Neuronal stem cell (in vitro differentiated cells): ENCODE measurements around the gene SLC8A1.
A peak's percentile ranks its signal among the peaks of the same experiment; 100 is the strongest.

Experiments
- DNase-seq: peaks from one replicate; pipeline ENCODE4 v3.0.0-alpha.2; 2013; ENCODE audit warnings: low spot score
- H2AFZ ChIP-seq: one replicate; pipeline ENCODE4 v1.6.1; 2013; ENCODE audit warnings: mild to moderate bottlenecking, low read length, inconsistent platforms
- H2AK5ac ChIP-seq: 2 replicates; pipeline ENCODE4 v1.6.1; 2013; ENCODE audit warnings: low read depth, mild to moderate bottlenecking, inconsistent platforms, low read length, moderate library complexity, mixed read lengths
- H2BK120ac ChIP-seq: 2 replicates; pipeline ENCODE4 v1.6.1; 2013; ENCODE audit warnings: low read depth, mild to moderate bottlenecking, inconsistent platforms, low read length, moderate library complexity, mixed read lengths
- H2BK12ac ChIP-seq: one replicate; pipeline ENCODE4 v1.6.1; 2013; ENCODE audit warnings: low read length, inconsistent platforms
- H2BK15ac ChIP-seq: 2 replicates; pipeline ENCODE4 v1.6.1; 2013; ENCODE audit warnings: mild to moderate bottlenecking, low read length, inconsistent platforms, mixed read lengths
- H2BK5ac ChIP-seq: one replicate; pipeline ENCODE4 v1.6.1; 2013; ENCODE audit warnings: inconsistent platforms, mild to moderate bottlenecking, low read length, moderate library complexity
- H3K14ac ChIP-seq: one replicate; pipeline ENCODE4 v1.6.1; 2013; ENCODE audit warnings: low read length, inconsistent platforms
- H3K18ac ChIP-seq: 2 replicates; pipeline ENCODE4 v1.6.1; 2013; ENCODE audit warnings: low read length, inconsistent platforms
- H3K23ac ChIP-seq: 2 replicates; pipeline ENCODE4 v1.6.1; 2013; ENCODE audit warnings: low read depth, mild to moderate bottlenecking, mixed read lengths, low read length, inconsistent platforms; ENCODE audit not compliant: poor library complexity
- H3K27ac ChIP-seq: replicated peaks from 3 replicates; pipeline ENCODE4 v1.5.1; 2013; ENCODE audit warnings: low read length, inconsistent platforms
- H3K27me3 ChIP-seq, 3 experiments: 2 replicates each; pipeline ENCODE4 v1.6.1; 2013; ENCODE audit warnings: low read length in 3 of 3, mild to moderate bottlenecking in 2 of 3, inconsistent platforms in 1 of 3, low read depth in 1 of 3, mixed read lengths in 1 of 3, moderate library complexity in 1 of 3; ENCODE audit not compliant: control insufficient read depth in 3 of 3, insufficient read depth in 3 of 3
- H3K36me3 ChIP-seq, 2 donors: replicated peaks in 1 of 2; 2 replicates each; pipeline ENCODE4 v1.6.1; 2013; ENCODE audit warnings: low read length in 2 of 2; ENCODE audit not compliant: control insufficient read depth in 2 of 2, insufficient read depth in 2 of 2
- H3K4ac ChIP-seq: 2 replicates; pipeline ENCODE4 v1.6.1; 2013; ENCODE audit warnings: inconsistent platforms, mild to moderate bottlenecking, low read length, moderate library complexity
- H3K4me1 ChIP-seq, 2 donors: 1 replicate in 1 of 2; 2 replicates in 1 of 2; pipeline ENCODE4 v1.6.1; 2013; ENCODE audit warnings: low read length in 2 of 2, low read depth in 1 of 2; ENCODE audit not compliant: control insufficient read depth in 2 of 2, insufficient read depth in 1 of 2
- H3K4me2 ChIP-seq: one replicate; pipeline ENCODE4 v1.6.1; 2013; ENCODE audit warnings: mild to moderate bottlenecking, low read length, inconsistent platforms; ENCODE audit not compliant: insufficient read depth, poor library complexity, severe bottlenecking
- H3K4me3 ChIP-seq, 2 donors: 2 replicates each; pipeline ENCODE4 v1.5.1; 2013; ENCODE audit warnings: low read length in 2 of 2, mild to moderate bottlenecking in 2 of 2, inconsistent platforms in 1 of 2, moderate library complexity in 1 of 2
- H3K79me1 ChIP-seq: one replicate; pipeline ENCODE4 v1.6.1; 2013; ENCODE audit warnings: low read depth, mild to moderate bottlenecking, inconsistent platforms, low read length, moderate library complexity
- H3K9ac ChIP-seq: one replicate; pipeline ENCODE4 v1.6.1; 2013; ENCODE audit warnings: mild to moderate bottlenecking, low read depth, low read length, inconsistent platforms; ENCODE audit not compliant: poor library complexity
- H3K9me3 ChIP-seq, 2 donors: replicated peaks in 1 of 2; 2 replicates each; pipeline versions ENCODE3 to v1.6.1; 2013; ENCODE audit warnings: low read length in 2 of 2, mild to moderate bottlenecking in 2 of 2, inconsistent platforms in 1 of 2, low read depth in 1 of 2, mixed read lengths in 1 of 2, moderate library complexity in 1 of 2; ENCODE audit not compliant: control insufficient read depth in 2 of 2, insufficient read depth in 1 of 2
- H4K8ac ChIP-seq: one replicate; pipeline ENCODE4 v1.6.1; 2013; ENCODE audit warnings: low read depth, mild to moderate bottlenecking, inconsistent platforms, low read length, moderate library complexity
- H4K91ac ChIP-seq: one replicate; pipeline ENCODE4 v1.6.1; 2013; ENCODE audit warnings: low read length, low read depth, mild to moderate bottlenecking, inconsistent platforms; ENCODE audit not compliant: poor library complexity
- WGBS, 2 donors: extraction: QIAGEN DNeasy Blood & Tissue Kit; methylation state at CpG; one replicate each; pipeline ENCODE4 v1.1.7; 2013; ENCODE audit warnings: missing lambda C conversion rate in 2 of 2, mixed read lengths in 1 of 2; ENCODE audit not compliant: insufficient read length in 2 of 2, insufficient replicate concordance in 1 of 2; ENCODE audit errors: extremely low coverage in 2 of 2; 5-methylcytosine and 5-hydroxymethylcytosine counted together

The SLC8A1 gene

DNA sequence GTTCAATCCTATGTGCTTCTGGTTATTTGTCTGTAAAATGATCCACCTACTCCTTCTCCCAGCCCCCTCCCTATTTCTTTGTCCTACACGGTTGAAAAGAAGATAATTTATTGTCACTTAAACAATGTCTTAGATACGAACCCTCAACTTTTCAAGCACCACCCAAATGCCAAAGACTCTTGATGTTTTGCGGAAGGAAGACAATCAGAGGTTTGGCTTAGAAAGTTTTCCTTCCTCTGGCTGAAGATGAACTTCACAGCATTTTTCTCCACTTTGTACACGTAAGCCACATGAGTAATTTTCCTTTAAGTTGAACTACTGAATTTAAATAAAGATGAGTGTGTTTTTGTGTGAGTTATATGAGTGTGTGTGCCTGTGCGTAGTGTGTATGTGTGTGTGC is 25.5 kb upstream of the SLC8A1 start:
- Histone ChIP-seq H3K36me3 (no peaks in the 10 kb centered on the region), H3K9me3 (no peaks in the 10 kb centered on the region), H3K9ac (no peak overlapping the region), H3K79me1 (no peaks in the 10 kb centered on the region), H3K27me3 (no peaks in the 10 kb centered on the region), H3K27ac (no peak overlapping the region), H4K8ac (no peak overlapping the region), H3K23ac (no peak overlapping the region), H3K18ac (no peak overlapping the region), H2AK5ac (no peak overlapping the region), H2AFZ (peak overlapping the region; percentile 63), H3K14ac (no peak overlapping the region), H3K4me3 (no peak overlapping the region), H2BK15ac (no peak overlapping the region), H4K91ac (no peak overlapping the region), H2BK120ac (no peak overlapping the region), H3K4ac (no peak overlapping the region), H3K4me1 (no peaks in the 10 kb centered on the region), H2BK5ac (no peak overlapping the region), H3K4me2 (no peak overlapping the region), H2BK12ac (no peak overlapping the region)
- WGBS, 2 donors: 100% methylated on average over 1 of the region's 5 CpGs; no CpG with 5 or more reads in 1 of the 2 donors
- no peak for DNase-seq

DNA sequence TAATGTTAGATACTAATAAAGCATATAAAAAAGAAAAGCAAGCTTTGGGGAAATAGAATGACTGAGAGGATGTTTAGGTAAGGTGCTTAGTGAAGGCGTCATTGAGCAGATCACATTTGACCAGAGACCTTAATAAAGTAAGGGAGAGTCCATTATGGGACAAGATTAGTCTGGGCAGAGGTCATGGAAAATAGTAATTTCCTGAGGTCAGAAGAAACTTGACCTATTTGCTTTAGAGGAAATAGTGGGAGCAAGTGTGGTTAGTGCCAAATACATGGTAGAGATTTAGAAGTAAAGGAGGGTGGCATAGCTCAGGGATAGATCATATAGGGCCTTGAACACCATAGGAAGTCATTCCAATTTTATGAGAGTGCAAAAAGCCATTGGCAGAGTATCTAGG is 24.5 kb upstream of the SLC8A1 start:
- Histone ChIP-seq H3K14ac (no peak overlapping the region), H3K79me1 (no peaks in the 10 kb centered on the region), H3K27me3 (no peaks in the 10 kb centered on the region), H4K8ac (no peak overlapping the region), H3K27ac (no peak overlapping the region), H3K9ac (no peak overlapping the region), H2AK5ac (no peak overlapping the region), H2BK12ac (no peak overlapping the region), H2BK15ac (no peak overlapping the region), H3K4me1 (no peaks in the 10 kb centered on the region), H4K91ac (no peak overlapping the region), H3K18ac (no peak overlapping the region), H2AFZ (no peak overlapping the region), H3K4me3 (no peak overlapping the region), H3K9me3 (no peaks in the 10 kb centered on the region), H3K36me3 (no peaks in the 10 kb centered on the region), H3K4ac (no peak overlapping the region), H2BK5ac (no peak overlapping the region), H2BK120ac (no peak overlapping the region), H3K4me2 (no peak overlapping the region), H3K23ac (no peak overlapping the region)
- no peak for DNase-seq
- no CpG with 5 or more reads among the region's 1 CpG for WGBS, 2 donors

DNA sequence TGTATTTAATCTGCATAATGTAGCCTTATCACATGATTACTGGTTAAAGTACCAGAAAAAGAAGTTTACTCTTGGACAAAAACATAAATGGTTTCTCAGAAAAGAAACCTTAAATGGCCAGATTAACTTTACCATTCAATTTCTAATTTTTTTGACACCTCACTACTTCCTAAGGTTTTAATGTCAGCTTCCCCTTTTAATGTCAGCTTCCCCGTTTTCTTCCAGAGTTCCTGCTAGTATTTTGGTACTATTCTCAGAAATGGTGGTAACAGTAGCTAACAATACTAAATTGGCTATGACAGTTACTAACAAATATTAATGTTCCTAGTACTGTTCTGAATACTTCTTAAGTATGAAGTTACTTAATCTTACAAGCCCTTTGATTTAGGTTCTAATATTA is 22.4 kb upstream of the SLC8A1 start:
- Histone ChIP-seq H3K4me3 (no peak overlapping the region), H3K36me3 (no peaks in the 10 kb centered on the region), H3K9me3 (no peaks in the 10 kb centered on the region), H3K79me1 (no peaks in the 10 kb centered on the region), H3K14ac (no peak overlapping the region), H2BK12ac (no peak overlapping the region), H3K4me2 (no peak overlapping the region), H3K27ac (no peak overlapping the region), H3K23ac (no peak overlapping the region), H2BK15ac (no peak overlapping the region), H2AK5ac (no peak overlapping the region), H4K8ac (no peak overlapping the region), H3K4me1 (no peaks in the 10 kb centered on the region), H3K27me3 (no peaks in the 10 kb centered on the region), H2BK120ac (no peak overlapping the region), H3K18ac (no peak overlapping the region), H2AFZ (no peak overlapping the region), H2BK5ac (no peak overlapping the region), H4K91ac (no peak overlapping the region), H3K4ac (no peak overlapping the region), H3K9ac (no peak overlapping the region)
- no CpG with 5 or more reads among the region's 1 CpG for WGBS, 2 donors
- no peak for DNase-seq

DNA sequence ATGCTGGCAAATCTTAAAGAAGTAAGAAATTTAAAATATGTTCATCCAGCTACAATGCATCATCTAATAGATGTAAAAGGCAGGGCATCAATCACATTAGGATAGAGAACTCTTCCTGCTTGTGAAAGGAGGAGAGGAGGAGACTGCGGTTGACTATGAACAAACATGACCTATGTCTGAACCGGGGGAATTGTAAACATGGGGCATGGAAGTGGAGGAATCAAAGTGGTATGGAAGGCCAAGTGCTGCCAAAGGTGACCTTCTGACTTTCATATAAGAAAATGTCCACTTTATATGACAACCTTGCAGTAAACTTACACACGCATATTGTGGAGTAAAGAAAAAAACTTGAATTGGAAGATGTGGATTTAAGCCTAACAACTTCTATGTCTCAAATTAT is 20.0 kb upstream of the SLC8A1 start:
- H2BK12ac ChIP-seq: no peak overlapping the region
- WGBS, 2 donors: no CpG with 5 or more reads among the region's 3 CpGs
- no peak for DNase-seq
- H3K23ac ChIP-seq: no peak overlapping the region
- H3K79me1 ChIP-seq: no peaks in the 10 kb centered on the region
- H3K36me3 ChIP-seq: no peaks in the 10 kb centered on the region
- no peak overlapping the region for H4K8ac ChIP-seq
- no peak overlapping the region for H3K27ac ChIP-seq
- H2AK5ac ChIP-seq: no peak overlapping the region
- no peak overlapping the region for H3K4me2 ChIP-seq
- no peaks in the 10 kb centered on the region for H3K4me1 ChIP-seq
- no peak overlapping the region for H3K18ac ChIP-seq
- H2BK120ac ChIP-seq: no peak overlapping the region
- no peak overlapping the region for H4K91ac ChIP-seq
- H3K27me3 ChIP-seq: no peaks in the 10 kb centered on the region
- H3K9me3 ChIP-seq: no peaks in the 10 kb centered on the region
- H2BK15ac ChIP-seq: no peak overlapping the region
- no peak overlapping the region for H3K4ac ChIP-seq
- H2BK5ac ChIP-seq: no peak overlapping the region
- H3K9ac ChIP-seq: no peak overlapping the region
- no peak overlapping the region for H3K4me3 ChIP-seq
- H2AFZ ChIP-seq: no peak overlapping the region
- no peak overlapping the region for H3K14ac ChIP-seq
